Hindlimb muscle (tissue), 1 donor: ENCODE results near the gene ANGPTL8. TPM values are rescaled to one million over a fixed set of nuclear protein-coding genes. Genes with fewer than 3 reads are reported as not detected.

Source experiments
- DNase-seq: peaks from one replicate; pipeline ENCODE4 v3.0.0-alpha.2; 2013
- polyA plus RNA-seq: library from polyadenylated mRNA; unstranded; fragments of 120-200 nt; gene quantifications from one replicate; pipeline ENCODE4 v1.2.1, GENCODE V29; 2013; ENCODE audit not compliant: insufficient read length

ANGPTL8 gene
- polyA plus RNA-seq, 1 donor: 2.9 TPM

DNA sequence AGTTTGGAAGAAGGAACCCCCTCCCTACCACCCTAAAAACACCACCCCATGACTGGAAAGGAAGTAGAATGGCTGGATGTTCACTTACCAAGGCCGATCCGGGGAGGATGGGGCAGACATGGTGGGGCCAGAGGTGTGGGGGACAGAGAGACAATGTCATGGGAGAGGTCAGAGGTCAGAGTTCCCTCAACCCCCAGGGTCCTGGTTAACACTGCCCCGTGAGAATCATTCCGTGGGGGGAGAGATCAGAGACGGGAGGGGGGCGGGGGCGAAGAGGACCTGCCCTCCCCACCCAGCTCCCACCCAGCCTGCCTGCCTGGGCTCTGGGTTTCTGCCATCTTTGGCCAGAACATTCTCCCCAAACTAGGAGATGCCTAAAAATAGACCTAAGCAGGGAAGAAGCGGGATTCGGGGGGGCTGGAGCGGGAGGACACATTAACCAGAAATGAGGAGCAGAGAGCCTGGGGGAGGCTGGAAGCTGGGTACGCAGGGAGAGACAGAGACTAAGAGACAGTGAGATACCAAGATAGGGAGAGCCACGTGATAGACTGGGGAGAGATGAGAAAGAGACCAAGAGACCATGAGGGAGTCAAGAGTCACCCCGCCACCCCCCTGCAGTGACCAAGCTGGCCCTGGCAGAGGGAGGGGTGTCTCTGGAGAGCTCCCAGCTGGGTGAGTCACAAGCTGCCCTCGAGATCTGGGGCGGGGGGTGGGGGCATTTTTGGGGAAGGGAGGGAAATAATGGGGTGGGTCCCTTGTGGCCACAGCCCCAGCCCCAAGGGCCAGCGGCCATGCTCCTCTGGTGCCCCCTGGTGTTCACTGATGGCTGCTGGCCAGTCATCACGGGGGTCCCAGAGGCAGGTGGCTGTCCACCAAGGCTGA is 36.0 kb upstream of the ANGPTL8 start:
- DNase-seq: peak; percentile 58

- DNase-seq: no peak
Measured at GRCh38 chr19:11204076-11204602, 35.3 kb upstream of the ANGPTL8 start.

DNA sequence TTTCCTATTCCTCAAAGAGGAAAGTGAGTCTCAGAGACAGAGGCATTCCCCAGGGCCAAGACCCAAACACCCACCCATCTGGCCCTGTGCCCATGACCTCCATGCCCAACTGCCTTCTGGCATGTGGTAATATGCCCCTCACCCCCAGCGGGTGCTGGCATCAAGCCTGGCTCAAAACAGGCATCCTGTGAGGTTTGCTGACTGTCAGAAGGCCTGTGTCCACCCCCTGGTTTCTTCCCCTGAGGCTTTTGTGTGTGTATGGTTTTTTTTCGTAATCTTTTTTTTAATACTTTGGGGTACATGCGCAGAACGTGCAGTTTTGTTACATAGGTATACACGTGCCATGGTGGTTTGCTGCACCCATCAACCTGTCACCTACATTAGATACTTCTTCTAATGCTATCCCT is 34.5 kb upstream of the ANGPTL8 start:
- no peak for DNase-seq

DNA sequence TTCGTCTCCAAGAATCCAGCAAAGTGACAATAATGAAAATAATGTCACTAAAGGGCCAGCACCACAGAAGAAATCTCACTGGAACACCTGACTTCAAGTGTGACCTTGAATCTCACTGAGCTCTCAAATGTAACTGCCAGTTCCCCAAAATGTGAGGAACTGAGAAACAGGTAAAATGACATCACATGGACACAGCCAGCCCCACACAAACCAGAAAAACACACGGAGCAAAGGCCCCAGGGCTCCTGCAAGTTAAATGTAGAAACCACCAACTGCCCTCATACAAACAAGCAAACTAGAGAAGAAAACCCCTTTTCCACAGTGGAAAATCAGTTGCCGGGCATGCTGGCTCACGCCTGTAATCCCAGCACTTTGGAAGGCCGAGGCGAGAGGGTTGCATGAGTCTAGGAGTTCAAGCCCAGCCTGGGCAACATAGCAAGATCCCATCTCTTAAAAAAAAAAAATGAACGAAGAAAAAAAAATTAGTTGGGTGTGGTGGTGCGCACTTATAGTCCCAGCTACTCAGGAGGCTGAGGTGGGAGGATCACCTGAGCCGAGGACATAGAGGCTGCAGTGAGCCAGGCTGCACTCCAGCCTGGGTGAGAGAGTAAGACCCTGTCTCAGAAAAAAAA is 33.4 kb upstream of the ANGPTL8 start:
- no peak for DNase-seq

DNA sequence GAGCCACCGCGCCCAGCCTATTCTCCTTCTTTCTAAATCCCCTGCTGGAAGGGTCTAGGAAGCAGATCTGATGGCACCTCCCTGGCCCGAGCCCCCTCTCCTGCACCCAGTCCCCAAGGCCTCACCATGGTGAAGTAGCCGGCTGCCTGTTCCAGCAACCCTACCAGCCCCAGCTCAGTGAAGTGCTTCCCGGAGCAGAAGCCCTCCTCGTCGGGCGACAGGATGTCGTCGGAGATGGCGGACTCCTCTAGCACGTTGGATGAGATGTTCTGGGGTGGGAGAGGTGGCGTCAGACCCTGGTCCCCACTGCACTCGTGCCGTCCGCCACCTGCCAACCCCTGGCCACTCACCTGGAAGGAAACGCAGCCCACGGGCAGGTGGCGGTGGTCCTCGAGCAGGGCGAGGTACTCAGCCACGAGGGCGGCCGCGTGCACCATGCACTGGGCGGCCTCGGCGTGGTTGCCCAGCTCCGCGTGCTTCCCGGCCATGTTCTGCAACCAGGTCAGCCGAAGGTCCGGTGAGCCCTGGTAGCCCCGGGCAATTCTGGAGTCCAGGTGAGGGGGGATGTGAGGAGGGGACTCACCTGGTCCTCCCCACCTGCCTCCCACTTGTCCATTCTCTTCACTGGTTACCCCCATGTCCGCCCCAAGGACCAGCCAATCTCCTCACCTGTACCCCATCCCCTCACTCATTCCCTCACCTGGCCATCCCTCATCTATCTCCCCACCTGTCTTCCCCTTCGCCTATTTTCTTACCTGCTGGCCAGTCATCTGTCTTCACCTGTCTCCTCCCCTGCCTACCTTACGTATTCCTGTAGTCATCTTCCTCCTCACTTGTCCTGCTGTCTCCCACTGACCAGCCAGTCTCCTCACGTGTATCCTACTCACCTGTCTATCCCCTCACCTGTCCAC is 30.6 kb upstream of the ANGPTL8 start:
- no peak for DNase-seq

- DNase-seq: no peak
Measured at GRCh38 chr19:11209839-11210655, 29.4 kb upstream of the ANGPTL8 start.

DNA sequence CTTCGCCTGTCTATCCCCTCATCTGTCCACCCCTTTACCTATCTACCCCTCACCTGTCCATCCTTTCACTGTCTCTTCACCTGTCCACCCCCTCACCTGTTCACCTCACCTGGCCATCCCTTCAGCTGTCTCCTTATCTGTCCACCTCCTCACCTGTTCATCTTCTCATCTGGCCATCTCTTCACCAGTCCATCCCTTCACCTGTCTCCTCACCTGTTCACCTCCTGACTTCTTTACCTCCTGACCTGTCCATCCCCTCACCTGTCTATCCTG is 28.8 kb upstream of the ANGPTL8 start:
- no peak for DNase-seq

- no peak for DNase-seq
Measured at GRCh38 chr19:11214387-11214786, 25.0 kb upstream of the ANGPTL8 start.

- DNase-seq: no peak
Measured at GRCh38 chr19:11221082-11221598, 18.3 kb upstream of the ANGPTL8 start.

- DNase-seq: no peak
Measured at GRCh38 chr19:11223200-11223599, 16.2 kb upstream of the ANGPTL8 start.

DNA sequence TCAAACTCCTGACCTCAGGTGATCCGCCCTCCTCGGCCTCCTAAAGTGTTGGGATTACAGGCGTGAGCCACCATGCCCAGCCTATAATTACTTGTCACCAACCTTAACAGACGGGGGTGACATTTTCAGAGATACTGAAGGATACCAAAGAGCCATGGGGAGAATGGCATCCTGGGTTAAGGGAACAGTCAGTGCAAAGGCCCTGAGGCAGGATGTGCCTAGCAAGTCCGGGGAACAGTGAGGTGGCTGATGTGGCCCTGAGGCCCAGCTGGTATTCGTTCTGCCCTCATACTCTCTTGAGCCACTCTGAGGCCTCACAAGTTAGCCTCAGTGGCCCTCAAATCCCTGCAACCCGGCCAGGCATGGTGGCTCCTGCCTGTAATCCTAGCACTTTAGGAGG is 15.0 kb upstream of the ANGPTL8 start:
- DNase-seq: no peak

DNA sequence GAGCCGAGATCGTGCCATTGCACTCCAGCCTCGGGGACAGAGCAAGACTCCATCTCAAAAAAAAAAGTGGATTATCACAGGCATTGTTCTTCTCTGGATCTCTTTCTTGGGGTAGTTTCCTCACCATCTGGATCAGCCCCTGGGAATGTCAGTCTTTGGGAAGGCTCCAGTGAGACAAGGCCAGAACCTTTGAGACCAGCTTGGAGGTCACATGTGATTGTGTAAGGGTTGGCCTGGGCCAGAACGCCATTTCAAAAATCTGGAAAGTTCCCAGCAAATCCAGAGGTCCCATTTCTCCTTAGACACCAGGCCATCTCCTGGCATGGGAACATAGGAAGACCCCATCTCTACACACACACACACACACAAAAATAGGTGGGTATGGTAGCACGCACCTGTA is 14.2 kb upstream of the ANGPTL8 start:
- no peak for DNase-seq

GRCh38 chr19:11225815-11226214 is 13.6 kb upstream of the ANGPTL8 start:
- DNase-seq: no peak

GRCh38 chr19:11226716-11227166 is 12.7 kb upstream of the ANGPTL8 start:
- DNase-seq: no peak

- no peak for DNase-seq
Measured at GRCh38 chr19:11227195-11227886, 12.1 kb upstream of the ANGPTL8 start.

- no peak for DNase-seq
Measured at GRCh38 chr19:11230621-11231386, 8.6 kb upstream of the ANGPTL8 start.

DNA sequence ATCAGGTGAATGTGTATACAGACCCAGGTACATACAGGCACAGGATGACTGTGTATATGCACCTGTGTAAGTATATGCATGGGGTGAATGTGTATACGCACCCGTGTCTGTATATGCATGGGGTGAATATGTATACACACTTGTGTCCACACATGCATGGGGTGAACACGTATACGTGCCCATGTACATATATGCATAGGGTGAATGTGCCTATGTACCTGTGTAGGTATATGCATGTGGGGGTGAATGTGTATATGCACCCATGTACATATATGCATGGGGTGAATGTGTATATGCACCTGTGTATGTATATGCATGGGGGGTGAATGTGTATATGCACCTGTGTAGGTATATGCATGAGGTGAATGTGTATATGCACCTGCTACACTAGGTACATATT is 6.9 kb upstream of the ANGPTL8 start:
- no peak for DNase-seq

- no peak for DNase-seq
Measured at GRCh38 chr19:11233073-11233472, 6.3 kb upstream of the ANGPTL8 start.

GRCh38 chr19:11234486-11235075 is 4.8 kb upstream of the ANGPTL8 start:
- no peak for DNase-seq
